ENCODE data around the gene INTS15.

DNA sequence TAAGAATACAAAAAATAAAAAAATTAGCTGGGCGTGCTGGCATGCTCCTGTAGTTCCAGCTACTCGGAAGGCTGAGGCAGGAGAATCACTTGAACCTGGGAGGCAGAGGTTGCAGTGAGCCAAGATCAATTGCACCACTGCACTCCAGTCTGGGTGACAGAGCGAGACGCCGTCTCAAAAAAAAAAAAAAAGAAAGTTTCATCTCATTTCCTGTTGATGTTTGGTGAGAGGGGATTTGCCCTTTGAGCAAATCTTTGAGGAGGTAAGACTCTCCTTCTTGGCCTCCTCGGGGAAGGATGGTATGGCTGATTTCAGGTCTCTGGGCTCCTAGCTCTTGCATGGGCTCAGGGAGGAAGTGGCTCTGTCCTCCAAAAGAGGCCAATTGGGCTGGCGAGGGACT lies 35.0 kb upstream of the INTS15 start:
- TF ChIP-seq, protein P1, sequence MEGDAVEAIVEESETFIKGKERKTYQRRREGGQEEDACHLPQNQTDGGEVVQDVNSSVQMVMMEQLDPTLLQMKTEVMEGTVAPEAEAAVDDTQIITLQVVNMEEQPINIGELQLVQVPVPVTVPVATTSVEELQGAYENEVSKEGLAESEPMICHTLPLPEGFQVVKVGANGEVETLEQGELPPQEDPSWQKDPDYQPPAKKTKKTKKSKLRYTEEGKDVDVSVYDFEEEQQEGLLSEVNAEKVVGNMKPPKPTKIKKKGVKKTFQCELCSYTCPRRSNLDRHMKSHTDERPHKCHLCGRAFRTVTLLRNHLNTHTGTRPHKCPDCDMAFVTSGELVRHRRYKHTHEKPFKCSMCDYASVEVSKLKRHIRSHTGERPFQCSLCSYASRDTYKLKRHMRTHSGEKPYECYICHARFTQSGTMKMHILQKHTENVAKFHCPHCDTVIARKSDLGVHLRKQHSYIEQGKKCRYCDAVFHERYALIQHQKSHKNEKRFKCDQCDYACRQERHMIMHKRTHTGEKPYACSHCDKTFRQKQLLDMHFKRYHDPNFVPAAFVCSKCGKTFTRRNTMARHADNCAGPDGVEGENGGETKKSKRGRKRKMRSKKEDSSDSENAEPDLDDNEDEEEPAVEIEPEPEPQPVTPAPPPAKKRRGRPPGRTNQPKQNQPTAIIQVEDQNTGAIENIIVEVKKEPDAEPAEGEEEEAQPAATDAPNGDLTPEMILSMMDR (IDR thresholded peaks at IDR 0.05; ENCODE audit: insufficient read depth, low read depth, low read length) = no peak
- no peak for TF ChIP-seq EZH2 (IDR thresholded peaks at IDR 0.05; ENCODE audit: insufficient read depth, low read length)

Data from astrocyte (in vitro differentiated cells and primary cell).